ENCODE measurements around the gene DNAJC13.

DNAJC13 gene

GRCh38 chr3:132407025-132407424 lies 10.3 kb upstream of the DNAJC13 start:
- ATAC-seq, result no peak
- TF ChIP-seq POU6F1 (CRISPR knock-in tag; IDR thresholded peaks at IDR 0.05; ENCODE audit: borderline replicate concordance, low read depth) (no peak), BACH2 (CRISPR knock-in tag; IDR thresholded peaks at IDR 0.05; ENCODE audit: borderline replicate concordance) (no peak), TOX (CRISPR knock-in tag; IDR thresholded peaks at IDR 0.05; ENCODE audit: borderline replicate concordance) (no peak), GLIS3 (CRISPR knock-in tag; IDR thresholded peaks at IDR 0.05) (no peak), ISL1 (CRISPR knock-in tag; IDR thresholded peaks at IDR 0.05) (no peak), SNAI2 (CRISPR knock-in tag; IDR thresholded peaks at IDR 0.05) (no peak), OSR1 (CRISPR knock-in tag; IDR thresholded peaks at IDR 0.05) (no peak), CSRNP3 (CRISPR knock-in tag; IDR thresholded peaks at IDR 0.05) (no peak), ARNTL (CRISPR knock-in tag; IDR thresholded peaks at IDR 0.05; ENCODE audit: borderline replicate concordance, low read depth) (no peak), PATZ1 (CRISPR knock-in tag; IDR thresholded peaks at IDR 0.05; ENCODE audit: borderline replicate concordance) (no peak)

- no peak for ATAC-seq
- TF ChIP-seq TOX (CRISPR knock-in tag; IDR thresholded peaks at IDR 0.05; ENCODE audit: borderline replicate concordance), result no peak
- TF ChIP-seq ZFP30 (CRISPR knock-in tag; IDR thresholded peaks at IDR 0.05), result no peak
- TF ChIP-seq PPARA (CRISPR knock-in tag; IDR thresholded peaks at IDR 0.05; ENCODE audit: borderline replicate concordance), result no peak
- no peak for TF ChIP-seq ZC3H10 (CRISPR knock-in tag; IDR thresholded peaks at IDR 0.05)
- TF ChIP-seq ISL1 (CRISPR knock-in tag; IDR thresholded peaks at IDR 0.05), result no peak
- no peak for TF ChIP-seq ZFP3 (CRISPR knock-in tag; IDR thresholded peaks at IDR 0.05)
- TF ChIP-seq ZNF8 (CRISPR knock-in tag; IDR thresholded peaks at IDR 0.05), result no peak
- no peak for TF ChIP-seq BACH2 (CRISPR knock-in tag; IDR thresholded peaks at IDR 0.05; ENCODE audit: borderline replicate concordance)
- TF ChIP-seq RARB (CRISPR knock-in tag; IDR thresholded peaks at IDR 0.05), result no peak
- no peak for TF ChIP-seq CSDC2 (CRISPR knock-in tag; IDR thresholded peaks at IDR 0.05)
- TF ChIP-seq ZNF70 (CRISPR knock-in tag; IDR thresholded peaks at IDR 0.05), result no peak
- no peak for TF ChIP-seq ESRRG (CRISPR knock-in tag; IDR thresholded peaks at IDR 0.05)
- TF ChIP-seq TSHZ2 (CRISPR knock-in tag; IDR thresholded peaks at IDR 0.05), result no peak
- no peak for TF ChIP-seq ARNTL (CRISPR knock-in tag; IDR thresholded peaks at IDR 0.05; ENCODE audit: borderline replicate concordance, low read depth)
- TF ChIP-seq GLIS3 (CRISPR knock-in tag; IDR thresholded peaks at IDR 0.05), result no peak
- no peak for TF ChIP-seq POU6F1 (CRISPR knock-in tag; IDR thresholded peaks at IDR 0.05; ENCODE audit: borderline replicate concordance, low read depth)
- no peak for TF ChIP-seq ZNF565 (CRISPR knock-in tag; conservative IDR thresholded peaks at IDR 0.05; ENCODE audit: low read depth)
These were observed 2.5 kb upstream of the DNAJC13 start for GRCh38 chr3:132414841-132415240.

GRCh38 chr3:132416161-132416560 lies 1.1 kb upstream of the DNAJC13 start:
- no peak for ATAC-seq
- no peak for TF ChIP-seq TOX (CRISPR knock-in tag; IDR thresholded peaks at IDR 0.05; ENCODE audit: borderline replicate concordance)
- no peak for TF ChIP-seq OSR1 (CRISPR knock-in tag; IDR thresholded peaks at IDR 0.05)
- no peak for TF ChIP-seq PPARA (CRISPR knock-in tag; IDR thresholded peaks at IDR 0.05; ENCODE audit: borderline replicate concordance)
- no peak for TF ChIP-seq BACH2 (CRISPR knock-in tag; IDR thresholded peaks at IDR 0.05; ENCODE audit: borderline replicate concordance)
- TF ChIP-seq ZC3H10 (CRISPR knock-in tag; IDR thresholded peaks at IDR 0.05), result no peak
- no peak for TF ChIP-seq ESRRG (CRISPR knock-in tag; IDR thresholded peaks at IDR 0.05)
- TF ChIP-seq ZFP3 (CRISPR knock-in tag; IDR thresholded peaks at IDR 0.05), result no peak
- TF ChIP-seq SNAI2 (CRISPR knock-in tag; IDR thresholded peaks at IDR 0.05), result no peak
- no peak for TF ChIP-seq ZFP30 (CRISPR knock-in tag; IDR thresholded peaks at IDR 0.05)
- no peak for TF ChIP-seq ISL1 (CRISPR knock-in tag; IDR thresholded peaks at IDR 0.05)
- no peak for TF ChIP-seq TSHZ2 (CRISPR knock-in tag; IDR thresholded peaks at IDR 0.05)
- TF ChIP-seq PATZ1 (CRISPR knock-in tag; IDR thresholded peaks at IDR 0.05; ENCODE audit: borderline replicate concordance), result no peak
- TF ChIP-seq CSDC2 (CRISPR knock-in tag; IDR thresholded peaks at IDR 0.05), result no peak
